ENCODE data around the gene DTX1.
A peak's percentile ranks its signal among the peaks of the same experiment; 100 is the strongest.

Gene DTX1

DNA sequence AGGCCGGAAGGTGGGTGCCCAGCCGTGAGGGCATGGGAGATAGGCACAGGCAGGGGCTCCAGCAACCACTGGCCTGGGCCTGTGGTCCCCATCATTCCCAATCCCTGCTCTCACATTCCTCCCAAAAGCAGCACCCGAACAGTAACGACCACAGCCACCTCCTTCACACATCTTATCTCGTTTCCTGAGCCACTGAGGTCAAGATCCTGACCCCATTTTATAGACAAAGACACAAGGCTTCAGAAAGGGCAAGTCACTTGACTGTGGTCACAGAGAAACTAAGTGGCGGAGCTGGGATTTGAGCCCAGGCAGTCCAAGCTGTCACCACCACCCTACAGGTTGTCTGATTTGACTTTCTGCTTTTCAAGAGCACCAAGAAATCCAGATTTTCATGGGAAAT is 38.9 kb downstream of the DTX1 start:
- no peak for DNase-seq (ENCODE audit: low read depth)

DNA sequence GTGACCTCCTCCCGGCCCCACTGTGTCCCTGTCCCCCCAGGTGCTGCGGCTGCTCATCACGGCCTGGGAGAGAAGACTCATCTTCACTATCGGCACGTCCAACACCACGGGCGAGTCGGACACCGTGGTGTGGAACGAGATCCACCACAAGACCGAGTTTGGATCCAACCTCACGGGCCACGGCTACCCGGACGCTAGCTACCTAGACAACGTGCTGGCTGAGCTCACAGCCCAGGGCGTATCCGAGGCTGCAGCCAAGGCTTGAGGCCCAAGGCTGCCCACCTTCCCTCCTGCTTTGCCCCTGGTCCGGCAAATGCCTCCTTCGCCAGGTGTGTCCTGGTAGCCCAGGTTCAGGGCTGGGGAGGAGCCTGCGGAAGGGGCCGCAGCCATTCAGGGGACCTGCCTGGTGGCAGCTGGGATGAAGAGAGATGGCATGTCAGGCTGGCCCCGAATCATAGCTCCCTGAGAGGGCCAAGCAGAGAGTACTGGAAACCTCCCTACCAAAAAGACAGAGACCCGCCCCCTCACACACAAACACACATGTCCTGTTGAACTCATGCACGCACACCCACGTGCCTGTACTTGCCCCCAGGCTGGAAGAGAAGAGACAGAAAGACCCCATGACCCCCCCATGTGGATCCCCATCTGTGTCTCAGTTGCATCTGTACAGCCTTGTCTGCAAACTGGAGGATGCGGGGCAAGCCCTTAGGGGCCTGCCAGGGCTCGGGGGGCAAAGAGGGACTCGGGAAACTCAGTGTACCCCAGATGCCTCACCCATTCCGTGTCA is 40.3 kb downstream of the DTX1 start:
- no peak for DNase-seq (ENCODE audit: low read depth)

DNA sequence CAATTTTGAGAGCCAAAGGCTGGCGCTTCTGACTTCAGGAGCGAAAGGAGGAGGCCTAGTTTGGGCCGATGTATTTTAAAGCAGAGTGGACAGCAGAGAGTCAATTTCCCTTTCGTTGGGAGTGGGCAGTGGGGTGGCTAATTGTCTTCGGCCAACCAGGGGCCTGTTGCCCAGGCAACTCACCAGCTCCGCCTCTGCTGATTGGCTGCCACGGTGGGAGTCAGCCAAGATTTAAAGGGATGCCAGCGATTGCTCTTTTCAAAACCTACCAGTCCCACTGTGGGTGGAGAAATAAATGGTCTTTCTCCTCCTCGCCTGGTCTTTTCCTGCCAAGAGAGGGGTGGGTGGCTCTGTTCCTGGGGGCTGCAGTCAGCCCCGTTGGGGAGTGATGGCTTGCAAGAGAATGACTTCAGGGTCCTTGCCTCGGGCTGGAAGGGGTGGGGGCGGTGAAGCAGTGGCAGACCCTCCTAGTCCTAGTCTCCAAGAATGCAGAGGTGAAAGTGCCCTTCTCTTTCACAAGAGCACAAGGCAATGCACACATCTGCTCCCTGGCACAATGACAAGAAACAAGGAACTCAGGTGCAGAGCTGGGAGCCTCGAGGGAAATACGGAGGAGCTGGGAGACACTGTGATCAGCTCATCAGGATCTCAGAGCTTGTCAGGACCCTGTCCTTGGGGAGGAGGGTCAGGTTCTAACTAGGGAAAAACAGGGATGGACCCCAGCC is 41.3 kb downstream of the DTX1 start:
- no peak for DNase-seq (ENCODE audit: low read depth)

DNA sequence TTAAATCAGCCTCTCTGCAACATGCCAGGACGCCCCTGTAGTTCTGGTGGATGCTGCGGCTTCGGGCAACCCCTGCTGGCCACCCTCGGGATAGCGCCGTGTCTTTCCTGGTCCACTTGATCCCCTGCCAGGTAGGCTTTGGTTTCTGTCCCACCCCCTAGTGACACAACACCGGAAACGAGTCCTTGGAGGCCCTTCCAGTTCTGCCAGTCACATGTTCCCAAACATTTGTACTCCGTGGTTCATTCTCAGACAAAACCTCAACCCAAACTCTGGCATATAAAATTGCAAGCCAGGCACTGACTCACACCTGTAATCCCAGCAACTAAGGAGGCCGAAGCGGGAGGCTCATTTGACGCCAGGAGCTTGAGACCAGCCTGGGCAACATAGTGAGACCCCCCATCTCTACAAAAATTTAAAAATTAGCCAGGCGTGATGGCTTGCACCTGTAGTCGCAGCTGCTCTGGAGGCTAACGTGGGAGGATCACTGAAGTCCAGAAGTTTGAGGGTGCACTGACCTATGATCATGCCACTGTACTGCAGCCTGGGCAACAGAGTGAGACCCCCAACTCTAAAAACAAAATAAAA is 42.0 kb downstream of the DTX1 start:
- DNase-seq (ENCODE audit: low read depth) = peak; percentile 48

DNA sequence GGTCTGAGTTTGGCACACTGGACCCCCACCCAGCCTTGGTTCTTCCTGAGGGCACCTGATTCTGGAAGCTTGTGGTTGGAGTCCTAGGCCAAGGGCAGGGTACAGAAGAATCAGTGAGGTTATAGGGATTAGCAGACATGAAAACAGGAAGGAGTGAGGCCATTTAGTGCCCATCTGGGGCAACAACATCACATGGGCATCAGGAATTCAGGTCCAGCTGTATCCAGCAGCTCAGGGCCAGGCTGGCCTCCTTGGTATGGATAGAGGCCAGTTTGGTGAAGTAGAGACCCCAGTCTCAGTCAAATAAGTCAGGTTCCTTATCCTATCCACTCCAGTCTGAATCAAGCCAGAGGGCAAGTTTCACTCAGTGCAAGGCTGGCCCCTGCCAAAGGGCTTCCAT is 42.8 kb downstream of the DTX1 start:
- DNase-seq (ENCODE audit: low read depth) = no peak

DNA sequence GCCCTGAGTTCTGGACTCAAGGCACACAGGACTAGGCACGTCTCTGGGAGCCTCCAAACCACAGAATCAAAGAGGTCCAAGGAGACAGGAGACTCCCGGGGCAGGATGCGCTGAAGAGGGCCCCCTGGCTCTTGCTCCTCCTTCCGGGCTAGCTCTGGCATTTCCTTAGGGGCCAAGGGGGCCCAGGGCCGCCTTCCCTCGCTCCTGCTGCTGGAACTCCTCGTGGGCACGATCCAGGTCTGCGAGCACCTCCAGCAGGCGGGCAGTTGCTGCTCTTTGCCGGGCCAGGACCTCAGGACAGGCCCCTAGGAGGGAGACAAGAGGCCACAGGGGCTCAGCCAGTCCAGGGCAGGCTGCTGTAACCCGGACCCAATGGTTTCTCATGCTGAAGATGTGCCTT is 43.2 kb downstream of the DTX1 start:
- no peak for DNase-seq (ENCODE audit: low read depth)

DNA sequence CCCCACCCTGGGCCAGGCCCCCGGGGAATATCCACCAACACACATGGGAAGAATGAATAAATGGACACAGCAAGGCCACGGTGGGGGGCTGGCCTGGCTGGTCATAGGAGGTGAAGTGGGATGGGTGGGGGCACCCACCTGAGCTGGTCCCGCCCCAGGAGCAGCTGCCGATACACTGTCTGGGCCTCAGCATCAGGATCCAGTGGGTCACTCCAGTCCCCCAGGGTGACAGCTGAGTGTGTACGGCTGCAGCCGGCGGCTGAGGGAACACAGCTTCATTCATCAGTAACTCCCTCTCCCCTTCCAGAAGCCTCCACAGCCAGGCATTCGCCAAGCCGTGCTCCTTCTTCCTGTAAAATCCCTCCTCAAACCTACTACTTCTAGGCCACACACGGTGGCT is 45.2 kb downstream of the DTX1 start:
- DNase-seq (ENCODE audit: low read depth) = no peak

DNA sequence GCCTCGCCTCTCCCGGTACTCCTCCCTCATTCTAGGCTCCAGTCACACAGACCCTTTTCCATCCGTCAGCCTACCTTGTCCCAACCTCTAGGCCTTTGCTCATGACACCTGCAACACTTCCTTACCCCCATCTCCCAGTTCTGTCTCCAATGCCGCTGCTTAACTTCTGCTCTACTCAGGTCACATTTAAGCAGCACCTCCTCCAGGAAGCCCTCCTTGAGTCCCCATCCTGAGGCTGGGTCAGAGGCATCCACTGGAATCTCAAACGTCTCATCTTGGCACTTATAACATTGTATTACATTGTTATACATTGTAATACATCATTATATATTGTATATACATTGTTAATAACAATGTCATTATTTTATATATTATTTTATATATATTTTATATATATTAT is 46.3 kb downstream of the DTX1 start:
- no peak for DNase-seq (ENCODE audit: low read depth)

DNA sequence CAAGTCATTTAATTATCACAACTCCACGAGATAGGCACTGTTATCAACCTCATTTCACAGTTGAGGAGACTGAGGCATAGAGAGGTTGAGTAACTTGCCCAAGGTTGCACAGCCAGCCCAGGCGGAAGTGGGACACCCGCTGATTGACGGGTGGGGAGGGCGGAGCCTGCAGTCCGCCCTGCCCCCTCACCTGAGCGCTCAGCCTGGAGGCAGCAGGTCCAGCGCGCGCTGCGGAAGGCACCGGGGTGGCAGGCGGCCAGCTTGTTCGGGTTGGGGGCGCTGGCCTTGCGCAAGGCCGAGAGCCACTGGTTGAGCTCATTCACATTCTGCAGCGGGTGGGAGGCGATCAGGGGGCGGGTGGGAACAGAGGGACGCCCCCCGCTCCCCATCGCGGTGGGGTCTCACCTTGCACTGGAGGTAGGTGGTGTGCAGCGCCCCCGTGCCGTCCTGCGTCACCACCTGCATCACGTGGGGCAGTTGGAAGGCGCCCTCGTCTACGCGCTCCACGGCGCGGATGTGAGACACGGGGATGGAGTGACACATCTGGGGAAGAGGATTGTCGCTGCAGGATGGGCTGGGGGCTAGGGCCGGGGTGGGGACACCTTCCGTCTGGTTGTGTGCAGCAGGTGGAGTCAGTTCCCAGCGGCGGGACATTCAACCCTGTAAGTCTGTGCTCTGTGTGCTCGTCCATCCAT is 47.4 kb downstream of the DTX1 start:
- no peak for DNase-seq (ENCODE audit: low read depth)

DNA sequence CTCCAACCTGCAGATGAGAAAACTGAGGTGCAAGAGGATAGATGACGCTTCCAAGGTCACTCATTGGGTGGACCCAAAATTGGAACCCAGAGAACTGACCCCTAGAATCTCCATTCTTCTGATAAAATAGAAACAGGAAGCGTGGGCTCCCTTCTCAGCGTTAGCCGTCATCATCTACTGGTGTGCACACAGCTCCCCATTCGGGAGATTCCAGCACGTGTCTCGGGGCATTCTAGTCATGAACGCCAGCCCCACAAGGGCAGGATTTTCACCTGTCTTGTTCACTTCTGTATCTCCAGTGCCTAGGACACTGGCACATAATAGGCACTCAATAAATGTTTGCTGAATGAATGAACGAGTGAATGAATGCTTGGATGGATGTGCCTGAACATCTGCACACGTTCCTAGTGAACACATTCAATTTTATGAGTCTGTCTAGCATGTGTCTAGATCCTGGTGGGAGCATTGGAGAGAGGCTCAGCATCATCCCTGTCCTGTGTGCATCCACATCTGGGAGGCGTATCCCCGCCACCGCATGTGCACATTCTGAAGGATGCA is 48.5 kb downstream of the DTX1 start:
- no peak for DNase-seq (ENCODE audit: low read depth)

DNA sequence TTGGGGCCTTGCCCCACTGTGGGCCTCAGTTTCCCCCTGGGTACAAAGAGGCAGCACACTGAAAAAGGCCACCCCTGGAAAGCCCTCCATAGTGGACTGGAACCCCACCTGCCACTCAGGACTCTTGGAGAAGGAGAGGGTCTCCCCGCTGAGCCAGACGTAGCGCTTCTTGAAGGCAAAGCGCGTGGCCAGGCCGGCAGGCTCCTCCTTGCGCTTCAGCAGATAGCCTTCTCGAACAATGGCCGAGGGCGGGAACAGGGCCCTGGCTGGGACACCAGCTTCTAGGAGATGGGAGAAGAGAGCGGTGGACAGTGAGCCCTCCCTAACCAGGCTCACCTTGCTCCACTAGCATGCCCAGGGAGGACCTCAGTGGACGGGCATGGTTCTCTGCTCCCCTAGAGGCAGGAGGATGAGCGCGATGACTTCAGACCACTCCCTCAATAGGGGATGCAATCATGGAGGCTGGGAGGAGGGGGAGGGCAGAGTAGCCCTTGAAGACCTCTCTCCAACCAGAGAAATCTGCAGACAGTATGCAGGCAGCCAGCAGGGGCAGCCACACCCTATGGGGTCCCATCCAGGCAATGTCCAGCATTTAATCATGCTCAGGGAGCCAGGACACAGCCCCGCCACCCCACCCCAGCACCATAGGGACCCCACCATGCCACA is 49.2 kb downstream of the DTX1 start:
- no peak for DNase-seq (ENCODE audit: low read depth)

DNA sequence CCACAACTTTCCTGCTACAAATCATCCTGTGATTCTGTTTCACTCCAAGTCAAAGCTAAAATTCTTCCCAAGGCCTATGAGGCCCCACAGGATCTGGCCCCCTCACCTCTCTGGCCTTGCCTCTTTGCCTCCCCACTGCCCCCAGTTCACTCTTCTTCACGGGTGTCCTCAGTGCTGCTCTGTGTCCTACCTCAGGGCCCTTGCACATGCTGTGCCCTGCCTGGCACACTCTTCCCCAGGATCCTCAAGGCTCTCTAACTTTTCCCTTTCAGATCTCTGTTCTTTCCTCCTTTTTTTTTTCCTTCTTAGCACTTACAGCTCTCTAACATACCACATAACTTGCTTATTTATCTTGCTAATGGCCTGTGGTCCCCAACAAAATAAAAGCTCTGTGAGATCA is 49.8 kb downstream of the DTX1 start:
- no peak for DNase-seq (ENCODE audit: low read depth)

DNA sequence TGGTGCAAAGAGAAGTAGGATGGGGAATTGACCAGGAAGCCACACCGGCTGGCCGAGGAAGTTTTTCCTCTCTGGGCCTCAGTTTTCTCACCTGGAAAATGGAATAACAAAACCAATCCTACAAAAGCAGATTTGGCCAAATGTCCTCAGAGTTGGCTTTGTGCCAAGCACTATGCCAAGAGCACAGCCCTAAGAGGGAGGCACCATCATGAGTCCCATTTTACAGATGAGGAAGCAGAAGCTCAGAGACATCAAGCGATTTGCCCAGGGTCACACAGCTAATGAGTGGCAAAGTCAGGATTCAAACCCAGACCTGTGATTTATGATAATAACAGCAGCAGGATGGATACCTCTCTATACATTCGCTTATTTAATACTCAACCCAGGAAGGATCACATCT is 51.8 kb downstream of the DTX1 start:
- no peak for DNase-seq (ENCODE audit: low read depth)

DNA sequence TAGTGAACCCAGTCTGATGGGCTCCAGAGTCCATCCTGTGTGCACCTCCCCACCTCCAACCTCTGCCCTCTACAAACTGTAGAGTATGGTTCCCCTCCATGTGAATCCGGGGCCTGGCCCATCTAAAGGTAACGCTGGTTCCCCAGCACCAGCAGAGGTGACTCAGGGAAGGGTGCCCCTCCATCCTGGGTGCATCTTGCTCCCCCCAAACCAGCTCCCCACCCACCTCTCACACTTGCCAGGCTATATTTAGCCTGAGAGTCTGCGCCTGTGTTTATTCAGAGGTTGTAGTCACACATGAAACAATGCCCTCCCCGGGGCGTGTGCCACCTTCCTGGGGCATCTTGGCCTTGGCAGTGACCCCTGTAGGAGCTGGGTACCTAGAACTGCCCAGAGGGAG is 52.8 kb downstream of the DTX1 start:
- DNase-seq (ENCODE audit: low read depth) = no peak

DNA sequence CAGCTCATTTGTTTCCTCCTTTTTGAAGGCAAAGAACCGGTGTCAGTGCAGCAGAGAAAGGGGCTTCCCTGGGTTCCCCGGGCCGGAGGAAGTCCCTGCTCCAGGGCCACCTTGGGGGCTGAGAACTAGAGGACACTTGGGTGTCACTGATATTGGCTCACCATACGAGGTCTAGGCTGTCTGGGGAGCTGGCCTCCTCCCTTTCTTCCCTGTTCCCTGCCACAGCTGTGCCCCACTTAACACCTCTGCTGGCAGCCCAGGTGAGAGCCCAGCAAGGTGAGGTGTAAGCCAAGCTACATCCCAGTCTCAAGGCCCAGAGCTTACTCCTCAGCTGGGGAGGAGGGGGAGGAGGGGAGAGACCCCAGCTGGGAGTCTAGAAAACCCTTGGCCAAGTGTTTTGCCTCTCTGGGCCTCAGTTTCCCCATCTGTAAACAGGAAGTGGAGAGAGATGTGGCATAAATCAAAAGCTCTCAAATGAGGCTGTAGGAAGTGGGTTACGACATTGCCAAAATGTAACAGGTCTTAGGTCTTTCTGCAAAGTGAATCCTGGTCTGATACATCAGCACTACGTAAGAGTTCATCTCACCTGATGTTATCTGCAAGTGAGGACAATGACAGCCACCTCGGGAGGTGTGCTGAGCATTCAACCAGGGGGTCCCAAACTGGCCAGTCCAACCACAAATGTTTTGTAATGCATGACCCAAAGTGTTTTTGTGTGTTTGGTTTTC is 53.5 kb downstream of the DTX1 start:
- DNase-seq (ENCODE audit: low read depth) = no peak

DNA sequence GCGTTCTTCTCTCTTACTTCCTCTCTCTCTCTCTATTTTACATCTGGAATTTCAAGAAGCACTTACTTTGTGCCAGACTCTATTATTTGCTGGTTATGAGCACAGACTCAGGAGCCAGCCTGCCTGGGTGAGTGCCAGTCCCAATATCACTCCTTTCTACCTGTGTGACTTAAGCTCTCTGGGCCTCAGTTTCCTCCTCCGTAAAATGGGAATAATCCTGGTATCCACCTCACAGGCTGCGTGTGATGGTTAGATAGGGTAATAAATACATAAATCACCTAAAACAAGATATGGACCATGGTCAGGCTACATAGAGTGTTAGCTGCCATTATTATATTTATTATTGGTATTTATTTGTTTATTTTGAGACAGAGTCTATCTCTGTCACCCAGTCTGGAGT is 54.7 kb downstream of the DTX1 start:
- DNase-seq (ENCODE audit: low read depth) = no peak

DNA sequence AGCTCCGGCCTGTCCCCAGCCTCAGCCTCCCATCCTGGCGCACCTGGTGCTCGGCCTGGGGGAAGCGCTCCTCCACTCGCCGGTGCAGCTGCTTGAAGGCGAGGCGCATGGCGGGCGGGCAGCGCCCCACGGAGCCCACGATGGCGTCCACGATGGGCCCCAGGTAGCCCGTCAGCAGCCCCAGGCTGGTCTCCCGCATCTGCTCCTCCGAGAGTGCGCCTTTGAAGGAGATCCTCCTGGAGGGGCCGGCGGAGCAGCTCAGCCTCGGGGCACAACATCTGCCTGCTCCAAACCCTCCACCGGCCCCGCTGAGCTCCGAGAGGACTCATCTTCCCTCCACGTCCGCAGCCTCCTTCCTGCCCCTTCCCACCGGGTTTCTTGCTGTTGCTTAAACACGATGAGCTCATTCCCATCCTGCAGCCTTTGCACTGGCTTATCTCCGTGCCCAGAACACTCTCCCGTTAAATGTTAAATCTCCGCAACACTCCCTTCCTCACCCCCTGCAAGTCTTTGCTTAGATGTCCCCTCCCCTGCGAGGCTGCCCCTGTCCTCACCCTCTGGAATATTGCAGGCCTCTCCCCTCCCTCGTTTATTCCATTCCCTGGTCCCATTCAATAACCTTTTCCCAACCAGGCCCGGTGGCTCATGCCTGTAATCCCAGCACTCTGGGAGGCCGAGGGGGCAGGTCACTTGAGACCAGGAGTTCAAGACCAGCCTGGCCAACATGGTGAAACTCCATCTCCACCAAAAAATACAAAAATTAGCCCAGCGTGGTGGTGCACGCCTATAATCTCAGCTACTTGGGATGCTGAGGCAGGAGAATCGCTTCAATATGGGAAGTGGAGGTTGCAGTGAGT is 55.7 kb downstream of the DTX1 start:
- no peak for DNase-seq (ENCODE audit: low read depth)

DNA sequence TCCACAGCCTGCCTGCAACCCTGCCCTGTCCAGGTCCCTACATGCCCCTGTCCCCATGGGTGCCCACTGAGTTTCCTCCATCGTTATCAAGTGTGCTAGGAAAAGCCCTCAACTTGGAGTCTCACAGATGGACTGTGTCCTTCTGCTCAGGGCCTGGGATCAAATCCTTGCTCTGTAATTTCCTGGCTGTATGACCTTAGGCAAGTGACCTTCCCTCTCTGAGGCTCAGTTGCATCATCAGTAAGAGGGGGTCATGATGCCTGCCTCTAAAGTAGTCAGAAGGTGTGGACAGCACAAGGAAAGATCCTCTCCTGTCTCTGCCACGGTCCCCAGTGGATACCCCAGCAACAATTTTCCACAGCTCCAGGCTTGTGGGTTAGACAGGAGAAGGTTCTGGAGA is 56.9 kb downstream of the DTX1 start:
- DNase-seq (ENCODE audit: low read depth) = no peak

DNA sequence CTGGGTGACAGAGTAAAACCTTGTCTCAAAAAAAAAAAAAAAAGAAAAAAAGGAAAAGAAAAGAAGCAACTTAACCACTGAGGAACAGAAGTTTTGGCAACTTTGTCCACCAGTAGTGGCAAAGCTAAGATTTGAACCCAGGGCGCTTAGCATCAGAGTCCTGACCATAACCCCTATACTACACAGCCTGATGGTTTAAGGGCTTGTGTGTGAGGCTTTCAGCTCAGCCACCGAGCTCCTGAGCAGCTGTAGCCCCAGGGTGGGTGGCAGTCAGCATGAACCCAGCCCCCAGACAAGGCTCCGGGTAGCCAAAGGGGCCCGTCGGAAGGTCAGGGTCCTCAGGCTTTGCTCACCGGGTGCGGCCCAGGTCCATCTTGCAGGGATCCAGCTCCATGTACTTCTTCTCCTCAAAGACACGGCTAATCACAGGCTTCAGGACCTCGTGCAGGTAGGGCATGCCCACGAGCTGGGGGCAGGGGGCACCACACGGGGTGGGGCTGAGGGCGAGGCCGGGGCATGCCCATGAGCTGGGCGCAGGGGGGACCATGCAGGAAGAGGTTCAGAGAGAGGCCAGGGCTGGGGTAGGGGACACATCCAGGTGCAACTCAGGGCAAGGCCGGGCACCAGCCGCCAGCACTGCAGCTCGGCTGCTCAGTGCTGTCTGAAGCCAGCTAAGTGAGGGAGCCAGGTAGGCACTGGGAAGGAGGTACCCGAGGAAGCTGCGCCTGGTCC is 58.1 kb downstream of the DTX1 start:
- DNase-seq (ENCODE audit: low read depth) = no peak
